ENCODE data around the gene VSTM2L.

The VSTM2L gene

DNA sequence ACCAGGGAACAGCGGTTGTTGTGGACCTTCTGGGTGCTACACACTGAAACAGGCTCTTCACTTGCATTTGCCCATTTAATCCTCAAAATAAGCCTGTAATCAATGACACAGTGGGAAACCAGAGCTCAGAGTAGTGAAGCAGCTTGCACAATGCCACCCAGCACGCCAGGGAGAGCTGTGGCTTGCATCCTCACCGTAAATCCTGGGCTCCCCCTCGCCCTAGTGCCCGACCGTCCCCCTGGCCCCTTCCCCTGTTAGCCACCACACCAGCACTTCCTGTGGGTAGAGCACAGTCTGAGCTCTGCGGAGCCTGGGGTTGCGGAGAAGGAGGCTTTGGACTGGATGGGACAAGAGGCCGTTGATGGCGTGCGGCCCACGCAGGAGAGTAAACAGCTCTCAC, 14.5 kb downstream of the VSTM2L start:
- no peaks in the 10 kb centered on the region for H3K36me3 ChIP-seq (ENCODE audit: insufficient read depth)
- no peaks in the 10 kb centered on the region for H3K79me2 ChIP-seq (ENCODE audit: insufficient read depth, low read depth)
- TF ChIP-seq, protein P1, sequence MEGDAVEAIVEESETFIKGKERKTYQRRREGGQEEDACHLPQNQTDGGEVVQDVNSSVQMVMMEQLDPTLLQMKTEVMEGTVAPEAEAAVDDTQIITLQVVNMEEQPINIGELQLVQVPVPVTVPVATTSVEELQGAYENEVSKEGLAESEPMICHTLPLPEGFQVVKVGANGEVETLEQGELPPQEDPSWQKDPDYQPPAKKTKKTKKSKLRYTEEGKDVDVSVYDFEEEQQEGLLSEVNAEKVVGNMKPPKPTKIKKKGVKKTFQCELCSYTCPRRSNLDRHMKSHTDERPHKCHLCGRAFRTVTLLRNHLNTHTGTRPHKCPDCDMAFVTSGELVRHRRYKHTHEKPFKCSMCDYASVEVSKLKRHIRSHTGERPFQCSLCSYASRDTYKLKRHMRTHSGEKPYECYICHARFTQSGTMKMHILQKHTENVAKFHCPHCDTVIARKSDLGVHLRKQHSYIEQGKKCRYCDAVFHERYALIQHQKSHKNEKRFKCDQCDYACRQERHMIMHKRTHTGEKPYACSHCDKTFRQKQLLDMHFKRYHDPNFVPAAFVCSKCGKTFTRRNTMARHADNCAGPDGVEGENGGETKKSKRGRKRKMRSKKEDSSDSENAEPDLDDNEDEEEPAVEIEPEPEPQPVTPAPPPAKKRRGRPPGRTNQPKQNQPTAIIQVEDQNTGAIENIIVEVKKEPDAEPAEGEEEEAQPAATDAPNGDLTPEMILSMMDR (conservative IDR thresholded peaks at IDR 0.05; ENCODE audit: low read depth, low read length): no peak
- no peak overlapping the region for H3K4me3 ChIP-seq (IDR thresholded peaks at IDR 0.05; ENCODE audit: insufficient read depth, low read depth, low read length)
- no peak overlapping the region for H2AFZ ChIP-seq (ENCODE audit: low read depth)
- no peak overlapping the region for H3K9ac ChIP-seq
- peaks cover 32% of the 10 kb centered on the region; the same call in 1 of the 2 replicates for H3K27me3 ChIP-seq (ENCODE audit: insufficient read depth, low read depth)
- no peaks in the 10 kb centered on the region for H3K4me1 ChIP-seq (ENCODE audit: low read depth, poor library complexity, severe bottlenecking)
- no peak overlapping the region for H3K27ac ChIP-seq
- no peak overlapping the region for H3K4me2 ChIP-seq
- H4K20me1 ChIP-seq (ENCODE audit: insufficient read depth): no peaks in the 10 kb centered on the region

DNA sequence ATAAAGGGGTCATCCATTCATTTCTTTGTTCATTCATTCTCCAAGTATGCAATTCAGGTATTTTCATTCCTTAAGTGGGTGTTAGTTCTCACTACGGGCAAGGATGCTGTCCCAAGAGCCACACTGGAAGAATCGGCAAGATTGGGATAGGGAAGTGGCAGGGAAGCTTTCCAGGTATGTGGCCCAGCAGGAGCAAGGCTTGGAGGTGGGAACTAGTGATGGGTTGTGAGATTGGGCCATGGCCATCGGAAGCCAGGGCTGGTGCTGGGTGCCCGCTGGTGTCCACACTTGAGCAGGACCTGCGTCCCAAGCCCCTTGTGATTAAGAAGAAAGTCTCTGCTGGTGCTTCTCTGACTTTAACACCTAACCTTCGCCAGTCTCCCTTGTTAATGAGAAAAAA, 15.1 kb downstream of the VSTM2L start:
- H3K27me3 ChIP-seq (ENCODE audit: insufficient read depth, low read depth): peaks cover 28% of the 10 kb centered on the region; the same call in 1 of the 2 replicates
- H3K36me3 ChIP-seq (ENCODE audit: insufficient read depth): no peaks in the 10 kb centered on the region
- H2AFZ ChIP-seq (ENCODE audit: low read depth): no peak overlapping the region
- H3K9ac ChIP-seq: no peak overlapping the region
- TF ChIP-seq, protein P1 (conservative IDR thresholded peaks at IDR 0.05; ENCODE audit: low read depth, low read length): no peak
- no peak overlapping the region for H3K27ac ChIP-seq
- no peaks in the 10 kb centered on the region for H4K20me1 ChIP-seq (ENCODE audit: insufficient read depth)
- no peaks in the 10 kb centered on the region for H3K79me2 ChIP-seq (ENCODE audit: insufficient read depth, low read depth)
- no peaks in the 10 kb centered on the region for H3K4me1 ChIP-seq (ENCODE audit: low read depth, poor library complexity, severe bottlenecking)
- no peak overlapping the region for H3K4me2 ChIP-seq
- no peak overlapping the region for H3K4me3 ChIP-seq (IDR thresholded peaks at IDR 0.05; ENCODE audit: insufficient read depth, low read depth, low read length)

DNA sequence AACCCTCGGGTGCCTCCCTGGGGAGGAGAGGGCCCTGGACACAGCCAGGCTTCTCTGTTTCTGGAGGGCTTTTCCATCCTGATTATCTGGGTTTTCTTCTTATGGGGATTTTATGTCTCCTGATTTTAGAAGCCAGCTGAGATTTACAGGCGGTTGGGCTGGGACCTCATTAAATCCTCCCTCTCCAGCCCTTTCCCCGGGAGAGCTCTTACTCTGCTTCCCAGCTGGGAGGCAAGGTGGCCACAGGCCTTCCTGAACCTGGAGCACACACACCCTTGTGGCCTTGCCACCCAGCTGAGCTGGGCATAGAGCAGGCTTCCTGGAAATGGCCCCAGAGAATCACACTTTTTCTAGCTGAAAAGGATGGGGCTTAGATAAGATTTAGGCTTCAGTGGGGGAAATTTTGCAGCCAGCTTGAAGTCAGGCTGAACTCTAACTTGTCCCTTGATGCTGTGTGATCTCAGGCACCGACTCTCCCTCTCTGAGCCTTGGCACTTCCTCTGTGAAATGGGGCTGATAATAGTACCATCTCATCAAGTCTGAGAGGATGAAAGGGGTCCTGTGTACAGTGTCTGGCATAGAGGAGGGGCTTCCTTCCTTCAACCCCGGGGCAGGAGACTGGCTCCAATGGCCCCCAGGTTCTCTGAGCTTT, 16.6 kb downstream of the VSTM2L start:
- Histone ChIP-seq H3K36me3 (ENCODE audit: insufficient read depth) (no peaks in the 10 kb centered on the region), H3K4me3 (IDR thresholded peaks at IDR 0.05; ENCODE audit: insufficient read depth, low read depth, low read length) (no peak overlapping the region), H2AFZ (ENCODE audit: low read depth) (no peak overlapping the region), H3K27ac (no peak overlapping the region), H3K27me3 (ENCODE audit: insufficient read depth, low read depth) (peaks cover 25% of the 10 kb centered on the region; the same call in 1 of the 2 replicates), H3K4me1 (ENCODE audit: low read depth, poor library complexity, severe bottlenecking) (no peaks in the 10 kb centered on the region), H3K9ac (no peak overlapping the region), H4K20me1 (ENCODE audit: insufficient read depth) (no peaks in the 10 kb centered on the region), H3K4me2 (no peak overlapping the region), H3K79me2 (ENCODE audit: insufficient read depth, low read depth) (no peaks in the 10 kb centered on the region)
- TF ChIP-seq, protein P1 (conservative IDR thresholded peaks at IDR 0.05; ENCODE audit: low read depth, low read length): no peak

DNA sequence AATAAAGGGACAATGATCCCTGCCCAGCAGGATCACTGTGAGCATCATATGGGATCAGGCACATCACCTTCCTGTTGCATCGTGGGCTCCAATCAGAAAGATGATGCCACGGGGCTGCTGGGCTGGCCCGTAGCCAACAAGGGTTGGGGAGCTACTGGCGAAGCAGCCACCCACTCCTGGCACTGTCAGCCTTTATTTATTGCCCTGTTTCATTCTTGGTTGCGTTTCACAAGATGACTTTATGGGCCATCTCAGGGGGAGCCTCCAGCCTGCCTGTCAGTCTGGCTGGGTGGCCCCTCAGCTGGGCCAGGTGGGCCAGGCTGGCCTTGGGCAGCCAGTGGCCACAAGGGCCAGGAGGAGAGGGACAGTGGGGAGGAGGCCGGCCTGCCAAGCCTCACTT, 17.3 kb downstream of the VSTM2L start:
- TF ChIP-seq, protein P1 (conservative IDR thresholded peaks at IDR 0.05; ENCODE audit: low read depth, low read length): no peak
- Histone ChIP-seq H3K36me3 (ENCODE audit: insufficient read depth) (no peaks in the 10 kb centered on the region), H2AFZ (ENCODE audit: low read depth) (no peak overlapping the region), H4K20me1 (ENCODE audit: insufficient read depth) (no peaks in the 10 kb centered on the region), H3K79me2 (ENCODE audit: insufficient read depth, low read depth) (no peaks in the 10 kb centered on the region), H3K27ac (no peak overlapping the region), H3K4me1 (ENCODE audit: low read depth, poor library complexity, severe bottlenecking) (no peaks in the 10 kb centered on the region), H3K27me3 (ENCODE audit: insufficient read depth, low read depth) (peaks cover 25% of the 10 kb centered on the region; the same call in 1 of the 2 replicates), H3K9ac (no peak overlapping the region), H3K4me3 (IDR thresholded peaks at IDR 0.05; ENCODE audit: insufficient read depth, low read depth, low read length) (no peak overlapping the region), H3K4me2 (no peak overlapping the region)
